LoVo (cell line): ENCODE results near the gene SRRM3.
A peak's percentile ranks its signal among the peaks of the same experiment; 100 is the strongest.
"Not testable (repeated sequence)": the region's sequence is repeated elsewhere in the genome, so short reads cannot be mapped to it uniquely, and the experiment has no call there.

Source experiments
- DNase-seq: peaks from one replicate; pipeline ENCODE4 v3.0.0-alpha.2; 2016; ENCODE audit warnings: low spot score

SRRM3 gene

GRCh38 chr7:76315364-76315763 is 113.7 kb downstream of the SRRM3 start:
- DNase-seq, result no peak

- DNase-seq, result no peak
These were observed 115.5 kb downstream of the SRRM3 start for GRCh38 chr7:76316984-76317781.

- peak; percentile 100 for DNase-seq
These were observed 116.2 kb downstream of the SRRM3 start for GRCh38 chr7:76317782-76318487.

- DNase-seq, result peak; percentile 87
These were observed 117.0 kb downstream of the SRRM3 start for GRCh38 chr7:76318488-76319353.

- DNase-seq, result no peak
These were observed 123.4 kb downstream of the SRRM3 start for GRCh38 chr7:76325092-76325491.

GRCh38 chr7:76325811-76326210 is 124.1 kb downstream of the SRRM3 start:
- no peak for DNase-seq

GRCh38 chr7:76326646-76327233 is 125.0 kb downstream of the SRRM3 start:
- DNase-seq, result no peak

GRCh38 chr7:76327610-76328009 is 125.9 kb downstream of the SRRM3 start:
- DNase-seq, result no peak

- DNase-seq, result no peak
These were observed 126.7 kb downstream of the SRRM3 start for GRCh38 chr7:76328389-76328788.

GRCh38 chr7:76329479-76329878 is 127.8 kb downstream of the SRRM3 start:
- DNase-seq, result no peak

- no peak for DNase-seq
These were observed 128.6 kb downstream of the SRRM3 start for GRCh38 chr7:76330261-76330660.

GRCh38 chr7:76330673-76331072 is 129.0 kb downstream of the SRRM3 start:
- DNase-seq, result no peak

GRCh38 chr7:76332078-76332477 is 130.4 kb downstream of the SRRM3 start:
- DNase-seq, result no peak

GRCh38 chr7:76333511-76334101 is 131.9 kb downstream of the SRRM3 start:
- no peak for DNase-seq

GRCh38 chr7:76334320-76334967 is 132.7 kb downstream of the SRRM3 start:
- DNase-seq, result no peak

- DNase-seq, result not testable (repeated sequence)
These were observed 133.7 kb downstream of the SRRM3 start for GRCh38 chr7:76335417-76335816.

- no peak for DNase-seq
These were observed 134.4 kb downstream of the SRRM3 start for GRCh38 chr7:76336094-76336493.
